K562 (cell line): ENCODE measurements around the gene AFDN. TPM values are rescaled to one million over a fixed set of nuclear protein-coding genes. Genes with fewer than 3 reads are reported as not detected.

Source experiments
- ARID1B ChIP-seq: fragments of 450-650 bp; IDR thresholded peaks from 2 replicates; pipeline ENCODE4 v1.6.1; 2016; ENCODE audit warnings: antibody characterized with exemption, mild to moderate bottlenecking, inconsistent platforms
- ARID3B ChIP-seq: fragments of 250-450 bp; sonication (Bioruptor Pico); IDR thresholded peaks from 2 replicates; pipeline ENCODE4 v1.4.0; 2020; ENCODE audit warnings: borderline replicate concordance
- CHD2 ChIP-seq: IDR thresholded peaks from 2 replicates; pipeline ENCODE4 v1.6.1; 2011; ENCODE audit warnings: low read depth, low read length
- HOXB6 ChIP-seq: fragments of 250-450 bp; sonication (Bioruptor Pico); IDR thresholded peaks from 2 replicates; pipeline ENCODE4 v1.5.1; 2022; ENCODE audit warnings: mild to moderate bottlenecking, borderline replicate concordance
- KLF6 ChIP-seq: fragments of 250-450 bp; sonication (Bioruptor Pico); IDR thresholded peaks from 2 replicates; pipeline ENCODE4 v1.4.0; 2020; ENCODE audit warnings: mild to moderate bottlenecking, moderate library complexity, borderline replicate concordance
- MCM7 ChIP-seq, 2 experiments: fragments of 450-650 bp; IDR thresholded peaks; 2 replicates each; pipeline ENCODE4 v1.6.1; 2016 to 2018
- MYNN ChIP-seq, 2 experiments: sonication (generic); formaldehyde crosslinking in 1 of 2; IDR thresholded peaks; 2 replicates each; pipeline versions ENCODE4 v1.5.0 to v1.6.1; 2016 to 2020; ENCODE audit warnings: antibody characterized with exemption in 1 of 2, missing genetic modification reagents in 1 of 2
- NR0B1 ChIP-seq: fragments of 450-650 bp; IDR thresholded peaks from one replicate; pipeline ENCODE4 v1.6.1; 2018; ENCODE audit warnings: mild to moderate bottlenecking, moderate library complexity; ENCODE audit not compliant: partially characterized antibody
- NR2C1 ChIP-seq, 2 experiments: fragments of 450-650 bp; IDR thresholded peaks; 2 replicates each; pipeline ENCODE4 v1.6.1; 2017; ENCODE audit warnings: mild to moderate bottlenecking in 2 of 2, antibody characterized with exemption in 1 of 2, inconsistent platforms in 1 of 2, missing compliant biosample characterization in 1 of 2, missing genetic modification characterization in 1 of 2
- NR4A1 ChIP-seq, 2 experiments: fragments of 250-450 bp in 1 of 2; fragments of 450-650 bp in 1 of 2; sonication (Bioruptor Pico) in 1 of 2; IDR thresholded peaks; 2 replicates each; pipeline versions ENCODE4 v1.4.0 to v1.6.1; 2016 to 2020; ENCODE audit warnings: mild to moderate bottlenecking in 2 of 2, missing compliant biosample characterization in 1 of 2, missing genetic modification characterization in 1 of 2, moderate library complexity in 1 of 2
- POLR2A ChIP-seq: fragments of 450-650 bp; conservative IDR thresholded peaks from 2 replicates; pipeline ENCODE4 v1.6.1; 2016
- PTBP1 ChIP-seq: fragments of 200-400 bp; formaldehyde crosslinking; IDR thresholded peaks from 2 replicates; pipeline ENCODE4 v1.6.1; 2017; ENCODE audit warnings: low read depth, low read length
- RBM17 ChIP-seq: fragments of 200-400 bp; formaldehyde crosslinking; IDR thresholded peaks from 2 replicates; pipeline ENCODE4 v1.6.1; 2017; ENCODE audit warnings: low read depth, mild to moderate bottlenecking, low read length, borderline replicate concordance
- RBM25 ChIP-seq: fragments of 200-400 bp; formaldehyde crosslinking; IDR thresholded peaks from 2 replicates; pipeline ENCODE4 v1.6.1; 2018; ENCODE audit warnings: low read length, low read depth, moderate library complexity; ENCODE audit not compliant: severe bottlenecking
- YY1 ChIP-seq, 3 experiments: IDR thresholded peaks; 2 replicates each; pipeline ENCODE4 v1.6.1; 2011; ENCODE audit warnings: low read length in 2 of 3, mild to moderate bottlenecking in 2 of 3, moderate library complexity in 2 of 3, borderline replicate concordance in 1 of 3, control low read depth in 1 of 3, low read depth in 1 of 3; ENCODE audit not compliant: insufficient read depth in 3 of 3, insufficient replicate concordance in 2 of 3, control insufficient read depth in 1 of 3, insufficient read length in 1 of 3; ENCODE audit errors: extremely low read depth in 1 of 3
- ZNF121 ChIP-seq: sonication (generic); formaldehyde crosslinking; conservative IDR thresholded peaks from 2 replicates; pipeline ENCODE4 v1.8.0; 2022; ENCODE audit warnings: missing genetic modification reagents
- ZNF174 ChIP-seq: fragments of 250-450 bp; sonication (Bioruptor Pico); IDR thresholded peaks from 2 replicates; pipeline ENCODE4 v1.4.0; 2020; ENCODE audit warnings: mild to moderate bottlenecking
- ZNF184 ChIP-seq: sonication (generic); formaldehyde crosslinking; IDR thresholded peaks from 2 replicates; pipeline ENCODE4 v1.5.0; 2020; ENCODE audit warnings: missing genetic modification reagents
- polyA plus RNA-seq, 8 experiments: library from polyadenylated mRNA; depleted of rRNA in 4 of 8; stranded (reverse) in 5 of 8; unstranded in 3 of 8; fragments of >200 nt; fragmentation: Nextera tagmentation in 2 of 8; fragmentation: Illumina TruSeq in 1 of 8; extraction: Ambion mirVana in 2 of 8; extraction: Trizol in 1 of 8; gene quantifications; 2 replicates each; pipeline versions ENCODE4 v1.2.1 to v1.2.3, GENCODE V29; 2011 to 2014; ENCODE audit warnings: inconsistent platforms in 1 of 8, missing spikeins in 1 of 8
- total RNA-seq, 7 experiments: library from RNA; depleted of rRNA in 6 of 7; stranded (reverse); fragments of >200 nt in 6 of 7; fragmentation: Illumina TruSeq in 2 of 7; extraction: Trizol in 2 of 7; gene quantifications; 2 replicates each; pipeline versions ENCODE4 v1.2.1 to v1.2.3, GENCODE V29; 2011 to 2021; ENCODE audit warnings: low replicate concordance in 1 of 7
- TF ChIP-seq, protein P1 (sequence below): fragments of 250-450 bp; sonication (Bioruptor Pico); IDR thresholded peaks from 2 replicates; pipeline ENCODE4 v1.5.0; 2021; ENCODE audit warnings: mild to moderate bottlenecking, borderline replicate concordance
- TF ChIP-seq, protein P2 (sequence below): fragments of 250-450 bp; sonication (Bioruptor Pico); IDR thresholded peaks from 2 replicates; pipeline ENCODE4 v1.5.0; 2021
- TF ChIP-seq, protein P3 (sequence below): fragments of 450-650 bp; IDR thresholded peaks from 2 replicates; pipeline ENCODE4 v1.6.1; 2016; ENCODE audit warnings: low read depth, mild to moderate bottlenecking, moderate library complexity

The AFDN gene
- total and polyA plus RNA-seq, 9 of the 15 experiments (the other 6 are each of a cell fraction or from before 2014, with no cell fraction given), result 7.2 to 129 (median 105) TPM

- TF ChIP-seq HOXB6 (CRISPR knock-in tag) (no peak), YY1 (IDR thresholded peaks at IDR 0.05; ENCODE audit: borderline replicate concordance in 1 of 3, control insufficient read depth in 1 of 3, extremely low read depth in 1 of 3, insufficient read depth in 3 of 3, insufficient read length in 1 of 3, insufficient replicate concordance in 2 of 3, low read depth in 1 of 3, low read length in 2 of 3) (no peak), KLF6 (CRISPR knock-in tag) (no peak), CHD2 (no peak), PTBP1 (no peak), RBM17 (no peak), MYNN (IDR thresholded peaks at IDR 0.05) (no peak), MYNN (CRISPR knock-in tag; IDR thresholded peaks at IDR 0.05) (no peak), NR2C1 (IDR thresholded peaks at IDR 0.05) (no peak; the same call in 1 of the 2 replicates), NR2C1 (tag; IDR thresholded peaks at IDR 0.05) (no peak), ZNF184 (CRISPR knock-in tag) (no peak), NR4A1 (CRISPR knock-in tag; IDR thresholded peaks at IDR 0.05) (no peak), NR4A1 (tag; IDR thresholded peaks at IDR 0.05) (no peak), NR0B1 (no peak), MCM7 (IDR thresholded peaks at IDR 0.05) (no peak), ZNF121 (CRISPR knock-in tag) (no peak), POLR2A (no peak), ARID3B (CRISPR knock-in tag) (no peak), ZNF174 (CRISPR knock-in tag) (0 out of 2 replicates have a peak, but pooled peaks have one; percentile 42), RBM25 (no peak), ARID1B (peak; percentile 73)
- TF ChIP-seq, protein P1, sequence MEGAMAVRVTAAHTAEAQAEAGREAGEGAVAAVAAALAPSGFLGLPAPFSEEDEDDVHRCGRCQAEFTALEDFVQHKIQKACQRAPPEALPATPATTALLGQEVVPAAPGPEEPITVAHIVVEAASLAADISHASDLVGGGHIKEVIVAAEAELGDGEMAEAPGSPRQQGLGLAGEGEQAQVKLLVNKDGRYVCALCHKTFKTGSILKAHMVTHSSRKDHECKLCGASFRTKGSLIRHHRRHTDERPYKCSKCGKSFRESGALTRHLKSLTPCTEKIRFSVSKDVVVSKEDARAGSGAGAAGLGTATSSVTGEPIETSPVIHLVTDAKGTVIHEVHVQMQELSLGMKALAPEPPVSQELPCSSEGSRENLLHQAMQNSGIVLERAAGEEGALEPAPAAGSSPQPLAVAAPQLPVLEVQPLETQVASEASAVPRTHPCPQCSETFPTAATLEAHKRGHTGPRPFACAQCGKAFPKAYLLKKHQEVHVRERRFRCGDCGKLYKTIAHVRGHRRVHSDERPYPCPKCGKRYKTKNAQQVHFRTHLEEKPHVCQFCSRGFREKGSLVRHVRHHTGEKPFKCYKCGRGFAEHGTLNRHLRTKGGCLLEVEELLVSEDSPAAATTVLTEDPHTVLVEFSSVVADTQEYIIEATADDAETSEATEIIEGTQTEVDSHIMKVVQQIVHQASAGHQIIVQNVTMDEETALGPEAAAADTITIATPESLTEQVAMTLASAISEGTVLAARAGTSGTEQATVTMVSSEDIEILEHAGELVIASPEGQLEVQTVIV (CRISPR knock-in tag), result no peak
- TF ChIP-seq, protein P2, sequence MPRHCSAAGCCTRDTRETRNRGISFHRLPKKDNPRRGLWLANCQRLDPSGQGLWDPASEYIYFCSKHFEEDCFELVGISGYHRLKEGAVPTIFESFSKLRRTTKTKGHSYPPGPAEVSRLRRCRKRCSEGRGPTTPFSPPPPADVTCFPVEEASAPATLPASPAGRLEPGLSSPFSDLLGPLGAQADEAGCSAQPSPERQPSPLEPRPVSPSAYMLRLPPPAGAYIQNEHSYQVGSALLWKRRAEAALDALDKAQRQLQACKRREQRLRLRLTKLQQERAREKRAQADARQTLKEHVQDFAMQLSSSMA (CRISPR knock-in tag), result no peak
- TF ChIP-seq, protein P3, sequence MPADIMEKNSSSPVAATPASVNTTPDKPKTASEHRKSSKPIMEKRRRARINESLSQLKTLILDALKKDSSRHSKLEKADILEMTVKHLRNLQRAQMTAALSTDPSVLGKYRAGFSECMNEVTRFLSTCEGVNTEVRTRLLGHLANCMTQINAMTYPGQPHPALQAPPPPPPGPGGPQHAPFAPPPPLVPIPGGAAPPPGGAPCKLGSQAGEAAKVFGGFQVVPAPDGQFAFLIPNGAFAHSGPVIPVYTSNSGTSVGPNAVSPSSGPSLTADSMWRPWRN, result 0 out of 2 replicates have a peak, but pooled peaks have one; percentile 56
These were observed 13.9 kb downstream of the AFDN start (continued) for GRCh38 chr6:167840526-167841179.
